DOHH2 (cell line): ENCODE measurements around the gene IFI35.

ENCODE experiments used
- CTCF ChIP-seq: fragments of 200-600 bp; sonication (generic); IDR thresholded peaks from one replicate; pipeline ENCODE4 v1.5.1; 2014; ENCODE audit warnings: antibody characterized with exemption, mild to moderate bottlenecking, low read depth, low read length; ENCODE audit not compliant: poor library complexity, severe bottlenecking
- EZH2phosphoT487 ChIP-seq: fragments of 200-600 bp; sonication (generic); IDR thresholded peaks from 2 replicates; pipeline ENCODE4 v1.6.1; 2017; ENCODE audit warnings: borderline replicate concordance, mild to moderate bottlenecking, antibody characterized with exemption, low read length, moderate library complexity, mixed read lengths

- TF ChIP-seq CTCF (no peak), EZH2phosphoT487 (no peak)
These were observed 12.8 kb downstream of the IFI35 start for GRCh38 chr17:43019418-43019817.
